ENCODE results near the gene PAQR5.
A peak's percentile ranks its signal among the peaks of the same experiment; 100 is the strongest.

PAQR5 gene

GRCh38 chr15:69407719-69408400, 109.1 kb downstream of the PAQR5 start:
- in situ Hi-C loops (cut with MboI; ENCODE audit: low pct_unique_long_range_greater_than_20kb, low sequenced_read_pairs), result no loop called here
- DNase-seq, result no peak

GRCh38 chr15:69408841-69409240, 110.1 kb downstream of the PAQR5 start:
- DNase-seq, result no peak
- in situ Hi-C loops (cut with MboI; ENCODE audit: low pct_unique_long_range_greater_than_20kb, low sequenced_read_pairs), result no loop called here

GRCh38 chr15:69410248-69410874, 111.6 kb downstream of the PAQR5 start:
- DNase-seq, result peak; percentile 34

GRCh38 chr15:69412274-69412673, 113.6 kb downstream of the PAQR5 start:
- in situ Hi-C loops (cut with MboI; ENCODE audit: low pct_unique_long_range_greater_than_20kb, low sequenced_read_pairs), result no loop called here
- DNase-seq, result no peak

More at GRCh38 chr15:69410248-69410874, 111.6 kb downstream of the PAQR5 start:
- in situ Hi-C loops (cut with MboI; ENCODE audit: low pct_unique_long_range_greater_than_20kb, low sequenced_read_pairs), result no loop called here

GRCh38 chr15:69412701-69413100, 114.0 kb downstream of the PAQR5 start:
- in situ Hi-C loops (cut with MboI; ENCODE audit: low pct_unique_long_range_greater_than_20kb, low sequenced_read_pairs), result no loop called here
- DNase-seq, result no peak

GRCh38 chr15:69413822-69414700, 115.3 kb downstream of the PAQR5 start, which contains the start of gene KIF23:
KIF23 (plus strand) TSS chr15:69414349; CDS start chr15:69414466, 117 bp downstream.
- DNase-seq, result peak; percentile 99
- in situ Hi-C loops (cut with MboI; ENCODE audit: low pct_unique_long_range_greater_than_20kb, low sequenced_read_pairs), result no loop called here

GRCh38 chr15:69414701-69415167, 116.0 kb downstream of the PAQR5 start:
- in situ Hi-C loops (cut with MboI; ENCODE audit: low pct_unique_long_range_greater_than_20kb, low sequenced_read_pairs), result no loop called here
- peak; percentile 79 for DNase-seq

GRCh38 chr15:69415381-69415780, 116.7 kb downstream of the PAQR5 start:
- DNase-seq, result no peak
- in situ Hi-C loops (cut with MboI; ENCODE audit: low pct_unique_long_range_greater_than_20kb, low sequenced_read_pairs), result no loop called here

GRCh38 chr15:69417581-69417980, 118.9 kb downstream of the PAQR5 start:
- no peak for DNase-seq
- in situ Hi-C loops (cut with MboI; ENCODE audit: low pct_unique_long_range_greater_than_20kb, low sequenced_read_pairs), result no loop called here

- in situ Hi-C loops (cut with MboI; ENCODE audit: low pct_unique_long_range_greater_than_20kb, low sequenced_read_pairs), result no loop called here
- no peak for DNase-seq
Observed at GRCh38 chr15:69421498-69421897, 122.8 kb downstream of the PAQR5 start.

GRCh38 chr15:69422336-69422895, 123.7 kb downstream of the PAQR5 start:
- DNase-seq, result no peak
- in situ Hi-C loops (cut with MboI; ENCODE audit: low pct_unique_long_range_greater_than_20kb, low sequenced_read_pairs), result no loop called here

- in situ Hi-C loops (cut with MboI; ENCODE audit: low pct_unique_long_range_greater_than_20kb, low sequenced_read_pairs), result no loop called here
- DNase-seq, result no peak
Observed at GRCh38 chr15:69424001-69424400, 125.3 kb downstream of the PAQR5 start.

GRCh38 chr15:69424748-69425413, 126.2 kb downstream of the PAQR5 start:
- DNase-seq, result no peak
- in situ Hi-C loops (cut with MboI; ENCODE audit: low pct_unique_long_range_greater_than_20kb, low sequenced_read_pairs), result no loop called here

- in situ Hi-C loops (cut with MboI; ENCODE audit: low pct_unique_long_range_greater_than_20kb, low sequenced_read_pairs), result no loop called here
- no peak for DNase-seq
Observed at GRCh38 chr15:69433831-69434230, 135.1 kb downstream of the PAQR5 start.

GRCh38 chr15:69434238-69434637, 135.5 kb downstream of the PAQR5 start:
- in situ Hi-C loops (cut with MboI; ENCODE audit: low pct_unique_long_range_greater_than_20kb, low sequenced_read_pairs), result no loop called here
- no peak for DNase-seq

- in situ Hi-C loops (cut with MboI; ENCODE audit: low pct_unique_long_range_greater_than_20kb, low sequenced_read_pairs), result no loop called here
- DNase-seq, result no peak
Observed at GRCh38 chr15:69434679-69435078, 136.0 kb downstream of the PAQR5 start.

GRCh38 chr15:69435985-69436384, 137.3 kb downstream of the PAQR5 start:
- in situ Hi-C loops (cut with MboI; ENCODE audit: low pct_unique_long_range_greater_than_20kb, low sequenced_read_pairs), result no loop called here
- no peak for DNase-seq

- in situ Hi-C loops (cut with MboI; ENCODE audit: low pct_unique_long_range_greater_than_20kb, low sequenced_read_pairs), result no loop called here
- no peak for DNase-seq
Observed at GRCh38 chr15:69436951-69437350, 138.2 kb downstream of the PAQR5 start.

- no peak for DNase-seq
- in situ Hi-C loops (cut with MboI; ENCODE audit: low pct_unique_long_range_greater_than_20kb, low sequenced_read_pairs), result no loop called here
Observed at GRCh38 chr15:69439623-69440022, 140.9 kb downstream of the PAQR5 start.
